Articular chondrocyte of knee joint (primary cell): Measurements from ENCODE around the gene ADRB2. TPM values are rescaled to one million over a fixed set of nuclear protein-coding genes. Genes with fewer than 3 reads are reported as not detected.

ENCODE experiments used
- total RNA-seq: library from RNA; depleted of rRNA; stranded (reverse); fragments of >200 nt; gene quantifications from 2 replicates; pipeline ENCODE4 v1.2.3, GENCODE V29; 2012

The ADRB2 gene
- total RNA-seq: 3.7 and 6.4 TPM in 2 replicates

DNA sequence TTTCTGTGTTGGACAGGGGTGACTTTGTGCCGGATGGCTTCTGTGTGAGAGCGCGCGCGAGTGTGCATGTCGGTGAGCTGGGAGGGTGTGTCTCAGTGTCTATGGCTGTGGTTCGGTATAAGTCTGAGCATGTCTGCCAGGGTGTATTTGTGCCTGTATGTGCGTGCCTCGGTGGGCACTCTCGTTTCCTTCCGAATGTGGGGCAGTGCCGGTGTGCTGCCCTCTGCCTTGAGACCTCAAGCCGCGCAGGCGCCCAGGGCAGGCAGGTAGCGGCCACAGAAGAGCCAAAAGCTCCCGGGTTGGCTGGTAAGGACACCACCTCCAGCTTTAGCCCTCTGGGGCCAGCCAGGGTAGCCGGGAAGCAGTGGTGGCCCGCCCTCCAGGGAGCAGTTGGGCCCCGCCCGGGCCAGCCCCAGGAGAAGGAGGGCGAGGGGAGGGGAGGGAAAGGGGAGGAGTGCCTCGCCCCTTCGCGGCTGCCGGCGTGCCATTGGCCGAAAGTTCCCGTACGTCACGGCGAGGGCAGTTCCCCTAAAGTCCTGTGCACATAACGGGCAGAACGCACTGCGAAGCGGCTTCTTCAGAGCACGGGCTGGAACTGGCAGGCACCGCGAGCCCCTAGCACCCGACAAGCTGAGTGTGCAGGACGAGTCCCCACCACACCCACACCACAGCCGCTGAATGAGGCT, at the start of gene ADRB2:
Gene ADRB2, plus strand, starts transcription at position 559 of the 686 bp plus-strand sequence. CDS start 221 bp downstream, outside the sequence.

Other genes starting within 250 kb of the ADRB2 start
- gene HTR4, start 172.1 kb upstream of the ADRB2 start, total RNA-seq: 0.11 TPM in 1 of 2 replicates, not detected in the other
- gene SH3TC2, start 236.5 kb downstream of the ADRB2 start, total RNA-seq: 0.65 and 1.5 TPM in 2 replicates